ENCODE measurements around the gene HVCN1.
"Not testable (repeated sequence)": the region's sequence is repeated elsewhere in the genome, so short reads cannot be mapped to it uniquely, and the experiment has no call there.

HVCN1 gene, protein sequence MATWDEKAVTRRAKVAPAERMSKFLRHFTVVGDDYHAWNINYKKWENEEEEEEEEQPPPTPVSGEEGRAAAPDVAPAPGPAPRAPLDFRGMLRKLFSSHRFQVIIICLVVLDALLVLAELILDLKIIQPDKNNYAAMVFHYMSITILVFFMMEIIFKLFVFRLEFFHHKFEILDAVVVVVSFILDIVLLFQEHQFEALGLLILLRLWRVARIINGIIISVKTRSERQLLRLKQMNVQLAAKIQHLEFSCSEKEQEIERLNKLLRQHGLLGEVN

DNA sequence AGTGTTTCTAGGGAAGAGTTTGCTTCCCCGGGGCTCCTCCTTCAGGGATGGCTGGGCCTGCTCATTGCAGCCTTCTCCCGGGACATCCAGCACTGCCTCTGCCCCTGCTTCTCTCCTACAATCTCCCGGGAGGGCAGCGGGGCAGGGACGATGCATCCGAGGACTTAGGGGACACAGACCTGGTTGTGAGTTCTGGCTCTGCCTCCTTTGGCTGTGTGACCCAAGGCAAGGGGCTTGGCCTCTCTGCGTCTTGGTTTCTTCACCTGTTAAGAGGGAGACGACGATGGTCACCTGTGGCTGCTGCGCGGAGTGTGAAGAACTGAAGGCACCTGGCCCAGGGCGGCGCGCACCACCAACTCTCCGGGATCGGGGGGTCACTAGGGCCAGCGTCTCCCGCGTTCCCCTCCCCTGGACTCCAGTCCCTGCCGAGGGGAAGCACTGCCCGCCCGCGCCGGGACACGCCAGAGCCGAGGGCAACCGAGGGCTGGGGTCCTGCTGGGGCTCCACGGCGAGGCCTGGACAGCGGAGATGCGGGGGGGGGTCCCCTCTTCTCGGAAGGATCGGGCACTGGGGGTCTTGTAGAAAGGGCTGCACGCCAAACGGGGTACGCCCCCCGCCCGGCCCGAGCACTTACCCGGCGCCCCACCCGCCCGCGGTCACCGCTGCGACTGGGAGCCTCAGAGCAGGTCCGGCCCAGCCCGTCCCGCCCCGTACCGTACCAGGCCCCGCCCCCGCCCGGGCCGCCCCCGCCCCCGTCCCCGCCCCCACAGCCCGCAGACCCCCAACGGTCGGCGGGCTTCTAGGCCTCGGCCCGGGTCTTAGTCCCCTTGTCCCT lies at the start of gene HVCN1:
HVCN1 (minus strand) TSS at position 670 of the 835 bp plus-strand sequence. CDS start 5,870 bp downstream, outside the sequence.
- peak; percentile 15 for DNase-seq (ENCODE audit: low read depth)

DNA sequence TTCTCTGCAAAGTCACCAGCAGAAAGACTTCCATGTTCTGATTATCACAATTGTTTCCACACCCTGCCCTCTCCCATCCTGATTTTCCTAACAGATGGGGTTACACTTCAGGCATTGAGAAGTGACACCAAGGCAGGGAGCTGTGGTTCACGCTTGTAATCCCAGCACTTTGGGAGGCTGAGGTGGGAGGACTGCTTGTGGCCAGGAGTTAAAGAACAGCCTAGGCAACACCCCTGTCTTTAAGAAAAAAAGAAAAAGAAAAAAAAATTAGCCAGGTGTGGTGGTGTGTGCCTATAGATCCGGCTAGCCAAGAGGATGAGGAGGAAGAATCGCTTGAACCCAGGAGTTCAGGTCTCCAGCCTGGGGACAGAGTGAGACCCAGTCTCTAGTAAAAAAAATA lies 48.6 kb upstream of the HVCN1 start:
- no peak for DNase-seq (ENCODE audit: low read depth)

DNA sequence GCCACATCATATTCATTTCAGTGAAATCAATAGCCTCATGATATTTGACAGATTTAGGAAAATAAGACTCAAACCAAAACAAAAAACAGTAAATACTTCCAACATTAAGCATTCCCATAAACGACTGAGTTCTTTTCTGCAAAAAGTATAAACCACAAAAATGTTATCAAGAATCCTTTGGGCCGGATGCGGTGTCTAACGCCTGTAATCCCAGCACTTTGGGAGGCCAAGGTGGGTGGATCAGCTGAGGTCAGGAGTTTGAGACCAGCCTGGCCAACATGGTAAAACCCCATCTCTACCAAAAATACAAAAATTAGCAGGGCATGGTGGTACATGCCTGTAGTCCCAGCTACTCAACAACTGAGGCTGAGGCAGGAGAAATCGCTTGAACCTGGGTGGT lies 48.1 kb upstream of the HVCN1 start:
- not testable (repeated sequence) for DNase-seq (ENCODE audit: low read depth)

DNA sequence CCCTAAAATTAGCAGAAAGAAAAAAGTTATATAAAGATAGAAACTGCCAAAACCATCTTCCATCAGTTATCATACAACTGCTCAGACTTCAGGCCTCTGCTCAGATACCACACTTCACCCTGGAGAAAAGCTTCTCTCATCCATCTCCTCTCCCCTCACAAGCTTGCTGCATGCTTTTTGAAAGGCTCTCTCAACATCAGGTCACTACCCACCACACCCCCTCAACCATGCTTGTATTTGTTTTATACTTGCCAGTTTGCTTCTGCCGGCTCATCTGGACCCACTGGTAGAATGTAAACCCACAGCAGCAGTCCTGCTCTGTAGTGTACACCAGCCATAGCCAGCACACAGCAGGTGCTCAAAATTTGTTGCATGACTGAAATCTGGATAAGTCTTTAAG lies 45.0 kb upstream of the HVCN1 start:
- no peak for DNase-seq (ENCODE audit: low read depth)

DNA sequence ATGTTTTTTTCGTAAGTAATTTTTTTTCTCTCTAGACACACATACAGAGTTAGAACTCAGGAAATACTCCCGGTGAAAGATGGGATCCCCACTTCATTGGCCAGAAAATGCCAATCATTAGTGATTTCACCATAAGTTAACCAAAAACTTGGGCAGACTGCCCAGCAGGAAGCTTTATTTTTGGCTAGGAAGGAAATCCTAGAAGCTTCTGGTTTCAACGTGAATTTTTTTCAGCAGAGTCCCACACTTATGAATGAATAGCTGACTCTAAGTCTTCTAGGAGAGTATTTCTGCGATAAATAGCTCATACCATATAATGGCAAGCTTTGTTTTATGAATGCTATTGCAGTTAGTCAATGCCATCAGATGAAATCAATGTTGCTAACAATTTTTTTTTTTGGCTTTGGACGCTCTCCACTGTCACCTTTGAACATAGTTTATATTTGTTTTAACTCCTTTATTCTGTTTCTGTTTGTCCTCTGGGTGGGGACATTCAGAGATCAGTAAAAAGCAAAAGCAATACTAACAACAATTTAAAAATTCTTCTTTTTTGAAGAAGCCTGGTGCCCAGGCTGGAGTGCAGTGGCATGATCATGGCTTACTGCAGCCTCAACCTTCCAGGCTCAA lies 44.3 kb upstream of the HVCN1 start:
- DNase-seq (ENCODE audit: low read depth) = no peak

DNA sequence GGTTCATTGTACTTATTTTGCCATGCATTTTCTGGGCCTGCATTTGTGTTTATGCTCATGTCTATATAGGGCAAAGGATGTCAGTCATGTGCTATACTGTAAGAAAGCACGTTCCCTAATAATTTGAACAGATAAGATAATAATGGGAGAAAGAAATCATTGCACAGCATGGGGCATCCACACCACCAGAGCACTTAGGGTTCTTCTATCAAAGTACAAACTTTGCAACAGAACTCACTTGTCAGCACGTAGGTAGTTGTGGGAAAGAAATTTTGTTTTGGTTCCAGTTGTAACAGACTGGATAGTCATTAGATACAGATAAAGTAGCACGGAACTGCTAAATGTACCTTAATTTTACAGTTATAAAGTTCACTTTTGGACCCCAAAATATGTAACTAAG lies 43.7 kb upstream of the HVCN1 start:
- no peak for DNase-seq (ENCODE audit: low read depth)

DNA sequence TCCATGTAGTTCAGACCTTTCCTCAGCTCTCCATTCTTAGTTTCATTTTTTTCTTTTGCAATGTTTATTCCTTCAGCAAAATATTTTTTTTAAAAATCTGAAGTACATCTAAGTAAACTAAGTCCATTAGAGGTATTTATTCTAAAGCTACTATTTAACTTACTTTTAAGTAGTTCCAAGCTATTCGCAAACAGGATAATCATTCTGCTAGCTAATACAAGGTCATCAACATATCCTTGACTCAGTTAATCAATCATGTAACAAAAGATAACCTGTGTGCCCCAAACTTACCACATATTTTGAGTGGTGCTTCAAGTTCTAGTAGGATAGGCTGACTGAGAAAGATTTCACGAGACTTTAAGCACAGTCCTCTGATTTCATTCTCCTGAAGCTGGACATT lies 42.6 kb upstream of the HVCN1 start:
- DNase-seq (ENCODE audit: low read depth) = no peak

DNA sequence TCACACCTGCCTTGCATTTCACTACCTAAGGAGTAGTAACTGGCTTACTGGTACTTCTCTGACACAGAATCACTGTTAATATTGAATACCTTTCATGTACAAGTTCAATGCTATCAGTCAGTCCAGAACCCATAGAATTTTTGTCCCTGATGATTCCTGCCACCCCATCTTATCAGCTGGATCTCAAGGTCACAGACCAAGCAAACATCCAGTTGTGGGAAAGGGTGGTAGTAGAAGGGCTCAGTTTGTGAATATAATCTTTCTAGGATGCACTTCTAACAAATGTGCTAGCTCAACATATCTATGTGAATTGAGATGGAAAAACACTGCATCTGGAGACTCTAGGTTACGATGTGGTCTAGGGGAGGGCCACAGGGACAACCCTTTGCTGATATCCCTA lies 39.7 kb upstream of the HVCN1 start:
- DNase-seq (ENCODE audit: low read depth) = no peak

GRCh38 chr12:110726708-110727369 lies 37.9 kb upstream of the HVCN1 start:
- no peak for DNase-seq (ENCODE audit: low read depth)

DNA sequence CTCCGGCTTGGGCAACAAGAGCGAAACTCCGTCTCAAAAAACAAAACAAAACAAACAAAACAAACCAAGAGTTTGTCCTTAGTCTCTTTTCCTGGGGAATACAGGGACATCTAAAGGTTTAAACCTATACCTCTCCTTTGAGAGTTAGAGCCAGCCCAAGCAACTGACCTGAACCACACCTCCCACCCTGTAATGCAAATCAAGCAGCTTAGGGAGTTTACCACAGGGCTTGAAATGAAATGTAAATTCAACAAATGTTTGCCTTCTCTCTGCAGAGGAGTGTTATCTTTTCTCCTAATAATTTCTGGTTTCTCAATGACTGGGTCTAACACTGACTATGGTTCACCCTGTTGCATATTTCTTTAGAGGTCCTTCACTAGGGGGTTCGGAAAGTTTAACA lies 37.1 kb upstream of the HVCN1 start:
- no peak for DNase-seq (ENCODE audit: low read depth)

GRCh38 chr12:110725267-110725666 lies 36.4 kb upstream of the HVCN1 start:
- DNase-seq (ENCODE audit: low read depth) = no peak

DNA sequence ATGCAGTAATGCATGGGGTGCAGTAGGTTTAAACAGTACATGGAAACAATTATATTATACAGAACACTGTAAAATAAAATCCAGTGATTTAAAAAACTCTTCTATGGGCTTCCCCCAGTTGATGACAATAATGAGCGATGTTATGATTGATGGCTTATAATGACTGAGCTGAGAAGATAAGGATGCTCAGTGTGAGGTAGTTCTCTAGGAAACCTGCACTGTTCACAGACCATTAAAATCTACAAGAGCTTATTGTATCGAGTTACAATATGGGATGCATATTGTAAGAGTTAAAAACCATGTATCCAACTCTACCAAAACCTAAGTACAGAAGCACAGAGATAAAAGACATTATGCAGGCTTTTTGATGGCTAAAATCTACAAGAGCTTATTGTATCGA lies 34.0 kb upstream of the HVCN1 start:
- DNase-seq (ENCODE audit: low read depth) = not testable (repeated sequence)

DNA sequence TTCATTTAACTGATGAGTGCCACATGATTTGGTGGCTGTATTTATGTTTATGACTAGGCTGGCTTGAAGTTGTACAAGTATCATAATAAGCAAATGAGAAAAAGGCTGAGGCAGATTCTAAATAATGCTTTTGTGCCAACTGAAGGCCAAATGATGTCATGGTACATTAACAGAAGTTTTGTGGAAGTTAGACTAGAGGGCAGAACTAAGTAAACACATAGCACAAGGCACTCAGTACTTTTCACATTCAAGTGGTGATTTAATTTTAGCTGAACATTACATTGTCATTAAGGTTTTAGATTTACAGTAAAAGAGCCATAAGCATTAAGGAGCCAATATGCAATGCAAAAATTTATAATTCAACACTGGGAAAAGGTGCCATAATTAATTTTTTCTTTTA lies 32.7 kb upstream of the HVCN1 start:
- DNase-seq (ENCODE audit: low read depth) = no peak

GRCh38 chr12:110720516-110720915 lies 31.6 kb upstream of the HVCN1 start:
- DNase-seq (ENCODE audit: low read depth) = no peak

DNA sequence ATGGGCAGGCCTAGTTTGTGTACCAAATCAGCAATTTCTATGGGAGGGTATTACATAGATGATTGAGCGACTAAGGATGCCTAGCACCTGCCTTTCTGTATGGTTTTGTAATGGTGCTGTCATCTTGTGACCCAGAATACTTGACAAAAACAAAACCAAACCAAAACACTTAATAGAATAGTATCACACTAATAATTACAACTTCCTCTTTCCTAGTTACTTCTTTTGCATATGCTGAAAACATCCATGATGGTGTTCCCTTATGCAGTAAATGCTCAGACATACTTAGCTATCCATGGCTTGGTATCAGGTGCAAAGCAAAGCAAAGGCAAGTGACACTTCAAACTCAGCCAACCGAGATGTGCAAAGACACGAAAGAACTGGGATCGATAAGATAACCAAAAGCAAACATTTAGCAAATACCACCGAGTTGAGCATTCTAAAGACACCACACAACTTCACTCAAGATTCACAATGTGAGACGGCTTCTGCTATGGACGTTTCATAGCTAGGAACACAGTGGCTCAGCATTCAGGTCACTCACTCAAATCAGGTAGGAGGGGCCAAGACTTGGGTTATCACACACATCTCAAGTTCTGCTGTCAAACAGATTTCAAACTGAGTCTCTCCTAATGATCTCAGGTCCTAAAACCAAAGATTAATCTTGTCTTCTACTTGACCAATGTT lies 29.4 kb upstream of the HVCN1 start:
- DNase-seq (ENCODE audit: low read depth) = no peak

DNA sequence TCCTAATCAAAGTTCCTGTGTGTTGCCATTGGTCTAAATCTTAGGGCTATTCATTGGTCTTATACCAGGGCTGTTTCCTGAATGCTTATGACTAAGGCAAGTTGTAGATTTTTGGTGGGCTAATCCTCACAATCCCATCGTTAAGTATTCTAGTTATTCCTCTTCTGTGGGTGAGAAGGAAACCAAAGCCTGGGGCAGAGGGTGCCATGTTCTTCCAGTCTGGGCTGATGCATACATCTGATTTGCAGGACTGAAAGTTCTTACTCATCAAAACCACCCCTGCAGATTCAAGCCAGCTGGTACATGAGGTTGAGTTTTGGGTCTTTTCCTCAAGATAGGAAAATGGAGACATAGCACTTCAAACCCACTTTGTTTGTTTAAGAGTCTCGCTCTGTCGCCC lies 28.1 kb upstream of the HVCN1 start:
- DNase-seq (ENCODE audit: low read depth) = no peak

DNA sequence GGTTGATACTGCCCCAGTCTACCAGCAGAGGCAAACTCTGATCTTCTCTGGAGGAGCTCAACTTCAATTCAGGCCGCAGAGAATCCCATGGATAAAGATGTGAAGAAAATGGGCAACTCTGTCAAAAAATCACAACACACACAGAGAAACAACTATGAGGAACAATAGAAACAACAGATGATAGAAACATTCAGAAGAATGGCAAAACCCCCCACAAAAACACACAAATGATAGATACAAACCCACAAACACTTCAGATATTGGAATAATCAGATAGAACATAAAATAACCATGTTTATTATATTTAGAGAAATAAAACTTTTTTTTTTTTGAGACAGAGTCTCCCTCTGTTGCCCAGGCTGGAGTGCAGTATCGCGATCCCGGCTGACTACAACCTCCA lies 20.0 kb upstream of the HVCN1 start:
- DNase-seq (ENCODE audit: low read depth) = no peak

DNA sequence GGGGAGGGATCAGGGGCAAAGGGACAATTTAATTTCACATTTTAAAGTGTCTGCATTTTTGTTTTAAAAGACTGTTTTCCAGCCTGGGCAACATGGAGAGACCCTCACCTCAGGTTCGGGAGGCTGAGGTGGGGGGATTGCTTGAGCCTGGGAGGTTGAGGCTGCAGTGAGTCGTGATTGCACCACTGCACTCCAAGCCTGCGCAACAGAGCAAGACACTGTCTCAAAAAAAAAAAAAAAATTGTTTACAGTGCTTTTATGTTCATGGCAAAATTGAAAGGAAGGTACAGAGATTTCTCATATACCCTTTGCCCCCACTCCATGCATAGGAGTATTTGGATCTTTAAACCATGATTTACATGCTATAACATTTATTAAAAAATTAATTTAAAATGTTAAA lies 16.4 kb upstream of the HVCN1 start:
- DNase-seq (ENCODE audit: low read depth) = no peak

DNA sequence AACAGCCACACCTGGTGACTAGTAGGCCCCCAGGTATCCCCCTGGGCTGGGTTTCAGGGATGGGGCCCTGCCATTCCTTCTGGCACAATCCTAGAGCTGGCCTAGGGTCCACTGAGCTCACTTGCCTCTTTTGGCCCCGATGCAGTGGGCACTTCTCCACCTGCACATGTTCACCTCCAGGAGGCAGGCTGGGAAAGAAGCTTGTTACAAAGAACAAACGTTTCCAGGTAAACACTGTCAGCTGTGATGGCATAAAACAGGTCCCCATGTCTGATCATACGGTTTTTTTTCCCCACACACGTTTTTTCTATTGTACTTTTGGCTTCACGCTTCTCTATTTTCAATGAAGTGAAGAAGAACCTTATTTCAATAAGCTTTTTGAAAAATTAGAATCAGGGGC lies 15.8 kb upstream of the HVCN1 start:
- no peak for DNase-seq (ENCODE audit: low read depth)

DNA sequence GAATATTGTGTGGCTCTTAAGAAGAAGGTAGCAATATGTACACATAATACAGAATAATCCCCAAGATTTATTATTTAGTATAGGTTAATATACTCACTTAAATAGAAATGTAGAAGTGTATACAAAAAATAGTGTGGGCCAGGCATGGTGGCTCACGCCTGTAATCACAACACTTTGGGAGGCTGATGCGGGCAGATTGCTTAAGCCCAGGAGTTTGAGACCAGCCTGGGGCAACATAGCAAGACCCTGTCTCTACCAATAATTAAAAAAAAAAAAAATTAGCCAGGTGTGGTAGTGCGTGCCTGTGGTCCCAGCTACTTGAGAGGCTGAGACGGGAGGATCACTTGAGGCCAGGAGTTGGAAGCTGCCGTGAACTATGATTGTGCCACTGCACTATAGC lies 15.3 kb upstream of the HVCN1 start:
- no peak for DNase-seq (ENCODE audit: low read depth)

- no peak for DNase-seq (ENCODE audit: low read depth)
Measured at GRCh38 chr12:110702081-110702480, 13.2 kb upstream of the HVCN1 start.

Data from activated T-cell treated with anti-CD3 and anti-CD28 coated beads for 24 hours (primary cell).